PC-3 (cell line): ENCODE data around the gene CD101. TPM values are rescaled to one million over a fixed set of nuclear protein-coding genes. Genes with fewer than 3 reads are reported as not detected.

Source experiments
- ATAC-seq: fragments of 200-7000 bp; cut with Tn5 transposase; 2 replicates; pipeline ENCODE4 v1.9.1; 2020; ENCODE audit warnings: mild to moderate bottlenecking, moderate library complexity
- BruUV-seq: library from RNA; stranded (reverse); fragments of 400-500 nt; replicated peaks from 2 replicates; lab custom pipeline; 2021; lab: Mats Ljungman, UMichigan
- CTCF ChIA-PET: fragments of 300-600 bp; sonication (Branson Sonifier 250); formaldehyde crosslinking; loops from one replicate; lab custom pipeline; 2022; ENCODE audit warnings: antibody characterized with exemption; lab: Charles Lee
- POLR2A ChIA-PET: fragments of 300-600 bp; sonication (Branson Sonifier 250); formaldehyde crosslinking; loops from one replicate; lab custom pipeline; 2022; ENCODE audit warnings: antibody characterized with exemption; ENCODE audit not compliant: unreplicated experiment; lab: Charles Lee
- DNase-seq: peaks from one replicate; pipeline ENCODE4 v3.0.0-alpha.2; 2015
- H2AFZ ChIP-seq: fragments of 300-600 bp; sonication (generic); 2 replicates; pipeline ENCODE4 v1.6.0; 2016; ENCODE audit warnings: antibody characterized with exemption, low read length
- H3F3A ChIP-seq: fragments of 300-600 bp; sonication (generic); one replicate; pipeline ENCODE4 v1.6.0; 2017; ENCODE audit warnings: antibody characterized with exemption, low read length, control low read depth, mild to moderate bottlenecking; ENCODE audit not compliant: unreplicated experiment
- H3K27ac ChIP-seq: fragments of 300-600 bp; sonication (generic); 2 replicates; pipeline ENCODE4 v1.5.1; 2016; ENCODE audit warnings: mild to moderate bottlenecking, low read length
- H3K27me3 ChIP-seq: fragments of 300-600 bp; sonication (generic); 2 replicates; pipeline ENCODE4 v1.6.1; 2016; ENCODE audit warnings: low read length, mixed read lengths
- H3K36me3 ChIP-seq: fragments of 300-600 bp; sonication (generic); 2 replicates; pipeline ENCODE4 v1.6.1; 2016; ENCODE audit warnings: low read depth, mixed run types, low read length, mixed read lengths
- H3K4me1 ChIP-seq: fragments of 300-600 bp; sonication (generic); 2 replicates; pipeline ENCODE4 v1.5.1; 2016; ENCODE audit warnings: low read length; ENCODE audit not compliant: insufficient read depth
- H3K4me2 ChIP-seq: fragments of 300-600 bp; sonication (generic); 2 replicates; pipeline ENCODE4 v1.6.0; 2016; ENCODE audit warnings: low read length
- H3K4me3 ChIP-seq: fragments of 300-600 bp; sonication (generic); 2 replicates; pipeline ENCODE4 v1.5.1; 2016; ENCODE audit warnings: mild to moderate bottlenecking, low read length, mixed read lengths
- H3K79me2 ChIP-seq: fragments of 300-600 bp; sonication (generic); 2 replicates; pipeline ENCODE4 v1.6.1; 2017; ENCODE audit warnings: low read length, mixed read lengths
- H3K9ac ChIP-seq: fragments of 300-600 bp; sonication (generic); 2 replicates; pipeline ENCODE4 v1.6.0; 2016; ENCODE audit warnings: mild to moderate bottlenecking, low read length
- H3K9me2 ChIP-seq: fragments of 300-600 bp; sonication (generic); replicated peaks from 2 replicates; pipeline ENCODE4 v1.6.1; 2016; ENCODE audit warnings: mixed run types, low read length, mixed read lengths
- H3K9me3 ChIP-seq: fragments of 300-600 bp; sonication (generic); 2 replicates; pipeline ENCODE4 v1.6.1; 2016; ENCODE audit warnings: low read length, mixed read lengths
- H4K20me1 ChIP-seq: fragments of 300-600 bp; sonication (generic); 2 replicates; pipeline ENCODE4 v1.6.1; 2016; ENCODE audit warnings: low read length, mixed read lengths
- CTCF ChIP-seq: fragments of 300-600 bp; sonication (generic); conservative IDR thresholded peaks from 2 replicates; pipeline ENCODE4 v1.5.1; 2017; ENCODE audit warnings: antibody characterized with exemption, low read depth, mild to moderate bottlenecking, low read length
- EZH2 ChIP-seq: fragments of 300-600 bp; sonication (generic); IDR thresholded peaks from one replicate; pipeline ENCODE4 v1.6.1; 2017; ENCODE audit warnings: antibody characterized with exemption, mild to moderate bottlenecking, low read length; ENCODE audit not compliant: unreplicated experiment
- EZH2phosphoT487 ChIP-seq: fragments of 300-600 bp; sonication (generic); IDR thresholded peaks from 2 replicates; pipeline ENCODE4 v1.6.1; 2018; ENCODE audit warnings: mild to moderate bottlenecking, antibody characterized with exemption, low read length, borderline replicate concordance
- intact Hi-C: fragments of 100-400 bp; cut with micrococcal nuclease; formaldehyde crosslinking; loops from 2 replicates; pipeline ENCODE4 v1.9.0; 2023
- total RNA-seq: library from RNA; depleted of rRNA; stranded (reverse); fragments of >200 nt; gene quantifications from 2 replicates; pipeline ENCODE4 v1.2.3, GENCODE V29; 2014

The CD101 gene
- total RNA-seq, 1 experiment from 2014 or later, result 0.36 TPM

- BruUV-seq, result no TSS peak
- ChIA-PET POLR2A (no interaction called here), CTCF (interaction anchor here (0.7 kb wide), 1 partner anchor 141 kb away, joined by 3 read pairs; the partner anchor contains the start of gene VTCN1)
- TF ChIP-seq EZH2 (no peak), EZH2phosphoT487 (no peak)
- Histone ChIP-seq H3K9ac (no peak overlapping the region), H2AFZ (no peak overlapping the region), H3K9me3 (no peaks in the 10 kb centered on the region), H3K9me2 (no peaks in the 10 kb centered on the region), H4K20me1 (no peaks in the 10 kb centered on the region), H3K27me3 (no peaks in the 10 kb centered on the region), H3K79me2 (no peaks in the 10 kb centered on the region), H3K4me2 (no peak overlapping the region), H3K4me3 (no peak overlapping the region), H3K27ac (no peak overlapping the region), H3K4me1 (no peaks in the 10 kb centered on the region), H3K36me3 (peaks cover 10% of the 10 kb centered on the region; the same call in 1 of the 2 replicates), H3F3A (no peaks in the 10 kb centered on the region)
- no peak for DNase-seq
- no peak for ATAC-seq
- intact Hi-C loops, result loop anchor here (10.0 kb wide), 1 partner anchor 685 kb away; no protein-coding TSS in a partner anchor
Measured at GRCh38 chr1:117069220-117069844, 67.8 kb downstream of the CD101 start.

GRCh38 chr1:117070124-117070523 lies 68.6 kb downstream of the CD101 start:
- ChIA-PET CTCF (no interaction called here), POLR2A (no interaction called here)
- Histone ChIP-seq H3K4me1 (no peaks in the 10 kb centered on the region), H3K9me2 (no peaks in the 10 kb centered on the region), H2AFZ (no peak overlapping the region), H3K9me3 (no peaks in the 10 kb centered on the region), H3K9ac (no peak overlapping the region), H3K4me2 (no peak overlapping the region), H3K79me2 (no peaks in the 10 kb centered on the region), H3K36me3 (peaks cover 14% of the 10 kb centered on the region; the same call in 1 of the 2 replicates), H4K20me1 (no peaks in the 10 kb centered on the region), H3K27ac (no peak overlapping the region), H3K27me3 (no peaks in the 10 kb centered on the region), H3F3A (no peaks in the 10 kb centered on the region), H3K4me3 (no peak overlapping the region)
- intact Hi-C loops, result no loop called here
- ATAC-seq (no peak), DNase-seq (no peak)
- no TSS peak for BruUV-seq
- TF ChIP-seq EZH2 (no peak), CTCF (no peak), EZH2phosphoT487 (no peak)

- Histone ChIP-seq H3K4me1 (peaks cover 19% of the 10 kb centered on the region), H3K79me2 (no peaks in the 10 kb centered on the region), H3K4me3 (no peak overlapping the region), H3F3A (no peaks in the 10 kb centered on the region), H3K36me3 (peaks cover 55% of the 10 kb centered on the region), H3K9me3 (no peaks in the 10 kb centered on the region), H3K27me3 (no peaks in the 10 kb centered on the region), H4K20me1 (no peaks in the 10 kb centered on the region), H2AFZ (no peak overlapping the region), H3K9me2 (no peaks in the 10 kb centered on the region), H3K4me2 (no peak overlapping the region), H3K9ac (no peak overlapping the region), H3K27ac (peak overlapping the region; percentile 35)
- TF ChIP-seq EZH2phosphoT487, result no peak
- TF ChIP-seq EZH2, result no peak
- intact Hi-C loops, result loop anchor here (2.0 kb wide), 1 partner anchor 16 kb away; no protein-coding TSS in a partner anchor
- POLR2A ChIA-PET, result interaction anchor here (0.6 to 1.4 kb wide), 2 partner anchors 22 to 210 kb away, joined by 3 to 7 read pairs; no protein-coding TSS in a partner anchor
- no TSS peak for BruUV-seq
- DNase-seq, result no peak
- ATAC-seq, result no peak
- CTCF ChIA-PET, result interaction anchor here (0.5 to 1.3 kb wide), 3 partner anchors 52 to 422 kb away, joined by 3 to 7 read pairs (median 7); no protein-coding TSS in a partner anchor
Measured at GRCh38 chr1:117076648-117077047, 75.1 kb downstream of the CD101 start.
